HG02852 (cell line): ENCODE results near the gene FCN1.
"Not testable (repeated sequence)": the region's sequence is repeated elsewhere in the genome, so short reads cannot be mapped to it uniquely, and the experiment has no call there.

Experiments used
- ATAC-seq: cut with Tn5 transposase; IDR thresholded peaks from one replicate; pipeline ENCODE4 v1.9.1; 2021; ENCODE audit warnings: mild to moderate bottlenecking, moderate library complexity; ENCODE audit not compliant: unreplicated experiment

FCN1 gene

GRCh38 chr9:134860510-134860909, 57.2 kb downstream of the FCN1 start:
- no peak for ATAC-seq

DNA sequence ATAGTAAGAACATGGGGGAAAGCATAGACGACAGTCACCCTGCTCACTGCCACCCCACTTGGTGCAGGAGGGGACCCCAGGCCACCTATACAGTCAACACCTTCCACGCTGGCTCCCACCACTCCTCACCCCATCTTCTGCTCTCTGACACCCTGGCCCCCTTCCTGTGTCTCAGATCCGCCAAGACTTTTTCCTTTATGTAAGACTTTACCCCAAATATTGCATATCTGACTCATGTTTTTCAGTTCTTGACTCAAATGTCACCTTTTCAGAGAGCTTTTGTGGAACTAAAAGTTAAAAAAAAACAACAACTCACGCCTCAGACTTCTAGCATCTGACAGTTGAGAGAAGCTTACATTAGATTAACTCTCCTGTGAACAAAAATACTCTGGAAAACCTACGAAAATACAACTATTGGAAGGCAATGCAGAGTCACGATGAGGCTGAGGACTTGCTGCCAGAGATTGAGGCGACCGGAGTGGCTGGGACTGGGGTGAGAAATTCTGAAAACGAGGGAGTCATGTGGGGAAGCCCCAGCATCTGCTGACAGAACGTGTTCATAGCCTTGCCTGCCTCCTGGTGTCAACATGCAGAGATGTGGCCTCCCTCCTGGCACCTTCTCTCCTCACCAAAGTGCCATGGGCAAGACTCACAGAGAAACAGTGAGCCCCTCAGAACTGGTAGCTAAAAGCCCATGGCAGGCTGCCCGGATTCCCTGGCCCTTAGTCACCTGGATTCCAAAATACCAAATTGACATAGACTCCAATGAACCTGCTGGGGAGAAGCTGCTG, 59.5 kb downstream of the FCN1 start:
- peak; percentile 70 for ATAC-seq

DNA sequence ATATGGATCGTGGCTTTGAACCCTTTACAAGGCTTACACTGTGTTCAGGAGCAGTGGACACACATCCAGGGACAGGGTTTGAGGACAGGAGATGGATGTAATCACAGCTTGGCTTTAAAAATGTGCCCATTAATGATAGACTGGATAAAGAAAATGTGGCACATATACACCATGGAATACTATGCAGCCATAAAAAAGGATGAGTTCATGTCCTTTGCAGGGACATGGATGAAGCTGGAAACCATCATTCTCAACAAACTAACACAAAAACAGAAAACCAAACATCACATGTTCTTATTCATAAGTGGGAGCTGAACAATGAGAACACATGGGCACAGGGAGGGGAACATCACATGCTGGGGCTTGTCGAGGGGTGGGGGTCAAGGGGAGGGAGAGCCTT, 60.3 kb downstream of the FCN1 start:
- ATAC-seq: not testable (repeated sequence)

GRCh38 chr9:134855900-134856377, 61.8 kb downstream of the FCN1 start:
- no peak for ATAC-seq
